ENCODE measurements around the gene PRR5. TPM values are rescaled to one million over a fixed set of nuclear protein-coding genes. Genes with fewer than 3 reads are reported as not detected.

Gene PRR5
- total and polyA plus RNA-seq, 2 of the 13 experiments (the other 11 are each of a cell fraction or from before 2014, with no cell fraction given), result 11.6 to 27.5 TPM

DNA sequence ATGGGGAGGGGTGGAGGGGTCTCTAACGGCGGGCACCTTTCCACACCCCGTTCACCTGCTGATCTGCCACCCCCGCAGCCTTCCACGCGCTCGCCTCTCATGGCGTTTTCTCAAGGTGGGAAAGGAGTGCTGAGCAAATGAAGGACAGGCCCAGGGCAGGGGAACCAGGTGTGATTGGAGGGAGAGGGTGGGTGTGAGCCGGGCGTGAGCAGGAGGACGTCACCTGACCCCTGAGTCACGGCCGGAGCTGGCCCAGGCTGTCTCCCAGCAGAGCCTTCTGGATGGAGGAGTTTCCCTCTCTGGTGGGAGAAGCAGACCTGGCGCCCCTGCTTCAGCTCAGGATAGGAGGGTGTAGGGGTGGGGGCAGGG, 36.3 kb downstream of the PRR5 start (continued):
- TF ChIP-seq KDM2A (CRISPR knock-in tag; IDR thresholded peaks at IDR 0.05; ENCODE audit: borderline replicate concordance, low read depth) (peak; percentile 70; the same call in 1 of the 2 replicates), AGO1 (IDR thresholded peaks at IDR 0.05; ENCODE audit: low read depth, low read length, poor library complexity, severe bottlenecking) (peak; percentile 92), SIN3A (IDR thresholded peaks at IDR 0.05; ENCODE audit: borderline replicate concordance, low read depth, low read length) (peak; percentile 12; the same call in 1 of the 2 replicates), BHLHE40 (IDR thresholded peaks at IDR 0.05; ENCODE audit: low read length) (peak; percentile 67), AGO2 (optimal IDR thresholded peaks at IDR 0.05; ENCODE audit: low read depth, low read length) (peak; percentile 16)

GRCh38 chr22:44739024-44739423, 37.0 kb downstream of the PRR5 start:
- no peak overlapping the region for H3K9ac ChIP-seq (ENCODE audit: insufficient read depth, low read depth, low read length)
- no peak overlapping the region for H2AFZ ChIP-seq (ENCODE audit: low read length)
- intact Hi-C loops (cut with micrococcal nuclease; ENCODE audit: unreplicated experiment), result no loop called here
- TF ChIP-seq BCL6 (CRISPR knock-in tag; IDR thresholded peaks at IDR 0.05), result no peak
- no peak for TF ChIP-seq ZNF333 (CRISPR knock-in tag; IDR thresholded peaks at IDR 0.05; ENCODE audit: borderline replicate concordance)
- TF ChIP-seq FOXP1 (IDR thresholded peaks at IDR 0.05), result no peak
- TF ChIP-seq FOXP1 (CRISPR knock-in tag; IDR thresholded peaks at IDR 0.05), result no peak
- TF ChIP-seq ZNF704 (CRISPR knock-in tag; IDR thresholded peaks at IDR 0.05; ENCODE audit: borderline replicate concordance), result no peak
- TF ChIP-seq ZNF253 (CRISPR knock-in tag; IDR thresholded peaks at IDR 0.05; ENCODE audit: borderline replicate concordance), result no peak
- no peak for TF ChIP-seq JUNB (CRISPR knock-in tag; IDR thresholded peaks at IDR 0.05; ENCODE audit: borderline replicate concordance)
- no peak for TF ChIP-seq CCDC6 (CRISPR knock-in tag; IDR thresholded peaks at IDR 0.05)
- TF ChIP-seq SAP130 (CRISPR knock-in tag; IDR thresholded peaks at IDR 0.05; ENCODE audit: low read depth), result no peak
- TF ChIP-seq MTF2 (CRISPR knock-in tag; IDR thresholded peaks at IDR 0.05; ENCODE audit: borderline replicate concordance), result no peak
- TF ChIP-seq, protein P1, sequence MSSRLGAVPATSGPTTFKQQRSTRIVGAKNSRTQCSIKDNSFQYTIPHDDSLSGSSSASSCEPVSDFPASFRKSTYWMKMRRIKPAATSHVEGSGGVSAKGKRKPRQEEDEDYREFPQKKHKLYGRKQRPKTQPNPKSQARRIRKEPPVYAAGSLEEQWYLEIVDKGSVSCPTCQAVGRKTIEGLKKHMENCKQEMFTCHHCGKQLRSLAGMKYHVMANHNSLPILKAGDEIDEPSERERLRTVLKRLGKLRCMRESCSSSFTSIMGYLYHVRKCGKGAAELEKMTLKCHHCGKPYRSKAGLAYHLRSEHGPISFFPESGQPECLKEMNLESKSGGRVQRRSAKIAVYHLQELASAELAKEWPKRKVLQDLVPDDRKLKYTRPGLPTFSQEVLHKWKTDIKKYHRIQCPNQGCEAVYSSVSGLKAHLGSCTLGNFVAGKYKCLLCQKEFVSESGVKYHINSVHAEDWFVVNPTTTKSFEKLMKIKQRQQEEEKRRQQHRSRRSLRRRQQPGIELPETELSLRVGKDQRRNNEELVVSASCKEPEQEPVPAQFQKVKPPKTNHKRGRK (CRISPR knock-in tag; IDR thresholded peaks at IDR 0.05), result no peak
- no peak for TF ChIP-seq ZGPAT (CRISPR knock-in tag; IDR thresholded peaks at IDR 0.05)
- TF ChIP-seq RBFOX2 (IDR thresholded peaks at IDR 0.05; ENCODE audit: low read depth, low read length), result no peak
- no peak for TF ChIP-seq KLF16 (CRISPR knock-in tag; IDR thresholded peaks at IDR 0.05)
- no peak for TF ChIP-seq KMT2A (CRISPR knock-in tag; IDR thresholded peaks at IDR 0.05)
- TF ChIP-seq ZNF724P (CRISPR knock-in tag; IDR thresholded peaks at IDR 0.05; ENCODE audit: borderline replicate concordance), result no peak
- no peaks in the 10 kb centered on the region for H3K9me3 ChIP-seq (ENCODE audit: low read length)
- H3K79me2 ChIP-seq (ENCODE audit: insufficient read depth, low read length), result no peaks in the 10 kb centered on the region
- H3K4me2 ChIP-seq (ENCODE audit: low read depth, low read length), result no peak overlapping the region
- CTCF ChIA-PET (ENCODE audit: low intra/inter-chr PET ratio, low total read pairs), result no interaction called here
- FAIRE-seq, result no peak
- WGBS (ENCODE audit: low lambda C conversion rate), result 40% methylated on average over 2 of the region's 5 CpGs
- no peaks in the 10 kb centered on the region for H3K36me3 ChIP-seq (replicated peaks in 1 of 2; ENCODE audit: control insufficient read depth in 1 of 2, insufficient read depth in 2 of 2, low read length in 2 of 2)
- no peak overlapping the region for H3K27ac ChIP-seq (ENCODE audit: extremely low read length, insufficient read depth, low read length)
- H3K4me3 ChIP-seq (replicated peaks in 1 of 3; ENCODE audit: insufficient read depth in 1 of 3, low read depth in 2 of 3, low read length in 3 of 3), result no peak overlapping the region
- peaks cover 37% of the 10 kb centered on the region for H3K4me1 ChIP-seq (ENCODE audit: insufficient read depth, low read length)
- no peak for DNase-seq (ENCODE audit: low spot score)
- ATAC-seq, result peak; percentile 1; the same call in 1 of the 3 replicates
- in situ Hi-C loops (cut with HindIII; ENCODE audit: extremely low pct_ligation_motif_present, low pct_unique_long_range_greater_than_20kb), result loop anchor here (5.0 kb wide), 1 partner anchor 42 kb away; no protein-coding TSS in a partner anchor
- POLR2A ChIA-PET, result no interaction called here
- no peaks in the 10 kb centered on the region; a peak in 1 of 5 replicates for H3K27me3 ChIP-seq (ENCODE audit: control insufficient read depth in 1 of 2, insufficient read depth in 2 of 2, low read length in 2 of 2)
- H4K20me1 ChIP-seq (ENCODE audit: insufficient read depth, low read length), result peaks cover 7% of the 10 kb centered on the region; the same call in 1 of the 2 replicates
- no TSS peak for BruUV-seq (replicated peaks)
